Small intestine (tissue), 7 donors: ENCODE measurements around the gene EFHD2. TPM values are rescaled to one million over a fixed set of nuclear protein-coding genes. Genes with fewer than 3 reads are reported as not detected.

Source experiments
- DNase-seq, 2 donors: peaks; one replicate each; pipeline versions ENCODE4 v3.0.0 to v3.0.0-alpha.2; 2013
- FAIRE-seq: peaks from 2 replicates; lab custom pipeline; 2012; peaks lifted over from hg19 to GRCh38; lab: Jason Lieb, UNC
- H3K27ac ChIP-seq, 3 donors: one replicate each; pipeline ENCODE4 v1.5.1; 2013; ENCODE audit warnings: low read length in 2 of 3, mild to moderate bottlenecking in 2 of 3, control low read depth in 1 of 3, inconsistent platforms in 1 of 3, low read depth in 1 of 3, moderate library complexity in 1 of 3
- H3K27me3 ChIP-seq, 3 donors: one replicate each; pipeline ENCODE4 v1.6.1; 2013; ENCODE audit warnings: low read length in 3 of 3, inconsistent platforms in 1 of 3; ENCODE audit not compliant: control insufficient read depth in 3 of 3, insufficient read depth in 3 of 3
- H3K36me3 ChIP-seq, 3 donors: one replicate each; pipeline ENCODE4 v1.6.1; 2013; ENCODE audit warnings: low read length in 3 of 3, inconsistent platforms in 1 of 3, low read depth in 1 of 3, mild to moderate bottlenecking in 1 of 3, moderate library complexity in 1 of 3; ENCODE audit not compliant: control insufficient read depth in 3 of 3, insufficient read depth in 2 of 3
- H3K4me1 ChIP-seq, 3 donors: one replicate each; pipeline ENCODE4 v1.6.1; 2013; ENCODE audit warnings: low read length in 2 of 3, inconsistent platforms in 1 of 3, low read depth in 1 of 3, mild to moderate bottlenecking in 1 of 3, moderate library complexity in 1 of 3; ENCODE audit not compliant: control insufficient read depth in 3 of 3, insufficient read depth in 2 of 3
- H3K4me3 ChIP-seq, 3 donors: one replicate each; pipeline ENCODE4 v1.5.1; 2013; ENCODE audit warnings: low read length in 3 of 3, control low read depth in 1 of 3, inconsistent platforms in 1 of 3, low read depth in 1 of 3, mild to moderate bottlenecking in 1 of 3, moderate library complexity in 1 of 3
- H3K9me3 ChIP-seq, 2 donors: one replicate each; pipeline ENCODE4 v1.6.1; 2013; ENCODE audit warnings: low read depth in 1 of 2, low read length in 1 of 2; ENCODE audit not compliant: control insufficient read depth in 2 of 2, insufficient read depth in 1 of 2
- WGBS, 3 donors: extraction: QIAGEN DNeasy Blood & Tissue Kit; methylation state at CpG; one replicate each; pipeline ENCODE4 v1.1.7; 2013; 5-methylcytosine and 5-hydroxymethylcytosine counted together
- polyA plus RNA-seq, 4 donors: library from polyadenylated mRNA; stranded (reverse) in 3 of 4; unstranded in 1 of 4; fragments of 200-250 nt in 3 of 4; fragments of 120-200 nt in 1 of 4; gene quantifications; one replicate each; pipeline versions ENCODE4 v1.2.1 to v1.2.3, GENCODE V29; 2013
- donor health status: healthy with polysubstance abuse.
- donor health status: control.
- donor health status: control.
- donor health status: Bipolar disorder and iron deficiency.
- donor health status: healthy.

Gene EFHD2
- polyA plus RNA-seq, 4 donors = 61.1 to 149 (median 148) TPM

- Histone ChIP-seq H3K36me3 (no peaks in the 10 kb centered on the region), H3K27ac (no peak overlapping the region), H3K9me3 (no peaks in the 10 kb centered on the region), H3K4me3 (no peak overlapping the region), H3K27me3 (no peaks in the 10 kb centered on the region), H3K4me1 (no peaks in the 10 kb centered on the region)
- DNase-seq (no peak), FAIRE-seq (no peak)
- 60 to 68% (median 63%) methylated on average over 9 of the region's 9 CpGs for WGBS, 3 donors
Observed at GRCh38 chr1:15393475-15394257, 16.0 kb upstream of the EFHD2 start.

GRCh38 chr1:15394258-15394690 is 15.4 kb upstream of the EFHD2 start:
- DNase-seq = no peak
- 51 to 57% (median 52%) methylated on average over 3 of the region's 3 CpGs for WGBS, 3 donors
- no peaks in the 10 kb centered on the region for H3K27me3 ChIP-seq
- peaks cover 0 to 3% of the 10 kb centered on the region in 2 donors for H3K9me3 ChIP-seq
- H3K27ac ChIP-seq = no peak overlapping the region
- no peak for FAIRE-seq
- H3K36me3 ChIP-seq = no peaks in the 10 kb centered on the region
- H3K4me3 ChIP-seq = no peak overlapping the region
- H3K4me1 ChIP-seq = no peaks in the 10 kb centered on the region

- peaks cover 0 to 14% of the 10 kb centered on the region in 2 donors for H3K9me3 ChIP-seq
- H3K4me3 ChIP-seq = no peak overlapping the region
- WGBS, 3 donors = 85 to 88% (median 88%) methylated on average over 2 of the region's 2 CpGs
- H3K36me3 ChIP-seq = no peaks in the 10 kb centered on the region
- no peak overlapping the region for H3K27ac ChIP-seq
- no peaks in the 10 kb centered on the region for H3K4me1 ChIP-seq
- DNase-seq (no peak), FAIRE-seq (no peak)
- no peaks in the 10 kb centered on the region for H3K27me3 ChIP-seq
Observed at GRCh38 chr1:15397236-15397635, 12.5 kb upstream of the EFHD2 start.

GRCh38 chr1:15399710-15400109 is 10.0 kb upstream of the EFHD2 start:
- peaks cover 0 to 14% of the 10 kb centered on the region in 2 donors for H3K9me3 ChIP-seq
- H3K4me1 ChIP-seq = no peaks in the 10 kb centered on the region
- WGBS, 3 donors = 96 to 100% (median 97%) methylated on average over 2 of the region's 2 CpGs
- FAIRE-seq (no peak), DNase-seq (no peak)
- no peaks in the 10 kb centered on the region for H3K36me3 ChIP-seq
- no peak overlapping the region for H3K4me3 ChIP-seq
- H3K27me3 ChIP-seq = no peaks in the 10 kb centered on the region
- no peak overlapping the region for H3K27ac ChIP-seq

- Histone ChIP-seq H3K4me1 (no peaks in the 10 kb centered on the region), H3K9me3 (peaks cover 0 to 14% of the 10 kb centered on the region in 2 donors), H3K36me3 (no peaks in the 10 kb centered on the region), H3K27ac (no peak overlapping the region), H3K27me3 (no peaks in the 10 kb centered on the region), H3K4me3 (no peak overlapping the region)
- 43 to 81% (median 65%) methylated on average over 3 of the region's 3 CpGs for WGBS, 3 donors
- FAIRE-seq (no peak), DNase-seq (no peak)
Observed at GRCh38 chr1:15400627-15401026, 9.1 kb upstream of the EFHD2 start.

GRCh38 chr1:15401391-15402055 is 8.2 kb upstream of the EFHD2 start:
- H3K9me3 ChIP-seq = peaks cover 0 to 14% of the 10 kb centered on the region in 2 donors
- DNase-seq (no peak), FAIRE-seq (no peak)
- H3K4me3 ChIP-seq = no peak overlapping the region
- no peaks in the 10 kb centered on the region for H3K27me3 ChIP-seq
- no peaks in the 10 kb centered on the region for H3K36me3 ChIP-seq
- WGBS, 3 donors = 88 to 90% (median 89%) methylated on average over 7 of the region's 7 CpGs
- no peaks in the 10 kb centered on the region for H3K4me1 ChIP-seq
- H3K27ac ChIP-seq = no peak overlapping the region

GRCh38 chr1:15402809-15403450 is 6.8 kb upstream of the EFHD2 start:
- no peaks in the 10 kb centered on the region for H3K4me1 ChIP-seq
- peaks cover 0 to 14% of the 10 kb centered on the region in 2 donors for H3K9me3 ChIP-seq
- 89 to 95% (median 93%) methylated on average over 5 of the region's 5 CpGs for WGBS, 3 donors
- DNase-seq (no peak), FAIRE-seq (no peak)
- H3K27me3 ChIP-seq = no peaks in the 10 kb centered on the region
- H3K4me3 ChIP-seq = no peak overlapping the region
- H3K27ac ChIP-seq = no peak overlapping the region
- no peaks in the 10 kb centered on the region for H3K36me3 ChIP-seq

GRCh38 chr1:15403962-15404580 is 5.6 kb upstream of the EFHD2 start:
- Histone ChIP-seq H3K4me3 (no peak overlapping the region), H3K4me1 (peaks cover 0 to 3% (median 0%) of the 10 kb centered on the region in 3 donors), H3K9me3 (peaks cover 0 to 14% of the 10 kb centered on the region in 2 donors), H3K27ac (no peak overlapping the region), H3K36me3 (no peaks in the 10 kb centered on the region), H3K27me3 (peaks cover 0 to 4% (median 0%) of the 10 kb centered on the region in 3 donors)
- DNase-seq (no peak), FAIRE-seq (no peak)
- 93 to 95% (median 93%) methylated on average over 9 of the region's 9 CpGs for WGBS, 3 donors
